Activated gamma-delta T cell (primary cell): Measurements from ENCODE around the gene ASPSCR1.
"Not testable (repeated sequence)": the region's sequence is repeated elsewhere in the genome, so short reads cannot be mapped to it uniquely, and the experiment has no call there.

ENCODE experiments used
- DNase-seq: peaks from one replicate; lab custom pipeline; 2025; lab: John Stamatoyannopoulos, UW

ASPSCR1 gene

GRCh38 chr17:81941484-81942166 lies 35.8 kb upstream of the ASPSCR1 start:
- DNase-seq: no peak

- DNase-seq: no peak
Observed at GRCh38 chr17:81942167-81942553, 35.3 kb upstream of the ASPSCR1 start.

GRCh38 chr17:81944858-81945257 lies 32.6 kb upstream of the ASPSCR1 start:
- DNase-seq: no peak

GRCh38 chr17:81947189-81947588 lies 30.2 kb upstream of the ASPSCR1 start, which contains the start of gene MYADML2:
TSS of gene MYADML2 (minus strand) at chr17:81947233. CDS start at chr17:81941741, 5,492 bp downstream.
- no peak for DNase-seq

- no peak for DNase-seq
Observed at GRCh38 chr17:81948635-81949378, 28.6 kb upstream of the ASPSCR1 start.

- no peak for DNase-seq
Observed at GRCh38 chr17:81950501-81950900, 26.9 kb upstream of the ASPSCR1 start.

- no peak for DNase-seq
Observed at GRCh38 chr17:81951785-81952684, 25.4 kb upstream of the ASPSCR1 start.

GRCh38 chr17:81952792-81953228 lies 24.6 kb upstream of the ASPSCR1 start:
- no peak for DNase-seq

- DNase-seq: not testable (repeated sequence)
Observed at GRCh38 chr17:81953443-81953842, 24.0 kb upstream of the ASPSCR1 start.

GRCh38 chr17:81954131-81955057 lies 23.0 kb upstream of the ASPSCR1 start:
- DNase-seq: no peak

GRCh38 chr17:81955058-81955681 lies 22.3 kb upstream of the ASPSCR1 start:
- no peak for DNase-seq

- no peak for DNase-seq
Observed at GRCh38 chr17:81955756-81956544, 21.5 kb upstream of the ASPSCR1 start.

- no peak for DNase-seq
Observed at GRCh38 chr17:81956607-81957589, 20.5 kb upstream of the ASPSCR1 start.

- no peak for DNase-seq
Observed at GRCh38 chr17:81957691-81958432, 19.6 kb upstream of the ASPSCR1 start.

- no peak for DNase-seq
Observed at GRCh38 chr17:81958633-81959342, 18.6 kb upstream of the ASPSCR1 start.

- peak; percentile 70 for DNase-seq
Observed at GRCh38 chr17:81959362-81960129, 17.9 kb upstream of the ASPSCR1 start.
